GM12891 (cell line): ENCODE data around the gene TENM4.
"Not testable (repeated sequence)": the region's sequence is repeated elsewhere in the genome, so short reads cannot be mapped to it uniquely, and the experiment has no call there.

Source experiments
- DNase-seq: peaks from one replicate; pipeline ENCODE4 v3.0.0; 2011; ENCODE audit warnings: low spot score; ENCODE audit not compliant: insufficient read length
- FAIRE-seq: peaks from 2 replicates; lab custom pipeline; 2011; peaks lifted over from hg19 to GRCh38; lab: Jason Lieb, UNC
- PAX5 ChIP-seq: IDR thresholded peaks from 2 replicates; pipeline ENCODE4 v1.6.1; 2011; ENCODE audit warnings: low read length, moderate library complexity, mild to moderate bottlenecking; ENCODE audit not compliant: insufficient read depth, severe bottlenecking
- POLR2A ChIP-seq: IDR thresholded peaks from 2 replicates; pipeline ENCODE4 v1.6.1; 2011; ENCODE audit warnings: low read depth, low read length, control low read depth
- POLR2AphosphoS5 ChIP-seq: IDR thresholded peaks from 2 replicates; pipeline ENCODE4 v1.6.1; 2011; ENCODE audit warnings: low read depth, low read length, control low read depth
- POU2F2 ChIP-seq: IDR thresholded peaks from 2 replicates; pipeline ENCODE4 v1.6.1; 2011; ENCODE audit warnings: low read depth, mild to moderate bottlenecking, control low read depth, low read length, moderate library complexity
- SPI1 ChIP-seq: IDR thresholded peaks from 2 replicates; pipeline ENCODE4 v1.6.1; 2011; ENCODE audit warnings: low read depth, low read length, control low read depth
- TAF1 ChIP-seq: IDR thresholded peaks from 2 replicates; pipeline ENCODE4 v1.6.1; 2011; ENCODE audit warnings: low read depth, low read length, control low read depth

TENM4 gene

DNA sequence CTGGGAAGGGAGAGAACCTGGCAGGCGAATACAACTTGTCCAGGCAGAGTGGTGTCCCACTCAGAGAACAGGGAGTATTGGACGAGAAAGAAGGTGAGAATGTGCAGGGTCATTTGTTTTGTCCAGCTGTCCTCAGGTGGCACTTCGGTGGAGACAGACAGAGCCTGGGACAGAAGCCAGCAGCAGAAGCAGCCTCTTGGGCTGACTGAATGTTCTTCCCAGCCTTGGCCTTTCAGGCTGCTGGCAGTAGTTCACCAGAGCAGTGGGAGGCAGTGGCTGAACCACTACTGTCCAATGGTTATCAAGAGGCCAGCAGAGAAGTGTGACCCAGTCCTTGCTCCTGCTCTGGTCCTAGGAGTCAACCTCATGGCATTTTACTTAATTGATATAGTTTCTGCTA, 535.1 kb downstream of the TENM4 start:
- DNase-seq, result no peak
- FAIRE-seq, result no peak
- TF ChIP-seq SPI1 (no peak), TAF1 (no peak), POLR2A (no peak), PAX5 (no peak), POLR2AphosphoS5 (no peak), POU2F2 (no peak)

GRCh38 chr11:78902771-78903507, 537.9 kb downstream of the TENM4 start:
- FAIRE-seq, result no peak
- no peak for TF ChIP-seq SPI1

GRCh38 chr11:78901831-78902230, 539.0 kb downstream of the TENM4 start:
- TF ChIP-seq POLR2A (no peak), PAX5 (no peak), SPI1 (no peak), POU2F2 (no peak), POLR2AphosphoS5 (no peak), TAF1 (no peak)
- FAIRE-seq (no peak), DNase-seq (no peak)

More at GRCh38 chr11:78902771-78903507, 537.9 kb downstream of the TENM4 start:
- no peak for DNase-seq

GRCh38 chr11:78898266-78898775, 542.5 kb downstream of the TENM4 start:
- FAIRE-seq, result no peak
- no peak for DNase-seq

DNA sequence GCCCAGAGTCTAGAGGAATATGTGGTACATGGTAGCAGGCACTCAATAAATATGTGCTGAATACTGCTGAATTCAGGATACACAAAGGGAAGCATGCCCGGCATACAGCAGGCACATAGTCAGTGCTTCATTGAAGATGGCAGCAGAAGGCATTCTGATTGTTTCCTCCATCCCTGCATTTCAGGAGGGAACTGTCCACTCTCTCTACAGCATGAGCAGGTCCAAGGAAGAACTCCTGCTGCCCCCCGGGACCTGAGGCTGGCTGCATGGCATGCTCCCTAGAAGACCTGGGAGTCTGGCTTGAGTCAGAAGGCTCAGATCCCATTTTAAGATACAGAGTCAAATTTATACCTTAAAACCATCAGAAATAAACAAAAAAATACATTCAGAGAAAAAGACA, 546.8 kb downstream of the TENM4 start:
- DNase-seq (no peak), FAIRE-seq (no peak)
- TF ChIP-seq PAX5 (no peak), POLR2A (no peak), POLR2AphosphoS5 (no peak), SPI1 (no peak), POU2F2 (no peak), TAF1 (no peak)

More at GRCh38 chr11:78898266-78898775, 542.5 kb downstream of the TENM4 start:
- TF ChIP-seq SPI1 (no peak), POU2F2 (no peak), POLR2AphosphoS5 (no peak), TAF1 (no peak), PAX5 (no peak), POLR2A (no peak)

DNA sequence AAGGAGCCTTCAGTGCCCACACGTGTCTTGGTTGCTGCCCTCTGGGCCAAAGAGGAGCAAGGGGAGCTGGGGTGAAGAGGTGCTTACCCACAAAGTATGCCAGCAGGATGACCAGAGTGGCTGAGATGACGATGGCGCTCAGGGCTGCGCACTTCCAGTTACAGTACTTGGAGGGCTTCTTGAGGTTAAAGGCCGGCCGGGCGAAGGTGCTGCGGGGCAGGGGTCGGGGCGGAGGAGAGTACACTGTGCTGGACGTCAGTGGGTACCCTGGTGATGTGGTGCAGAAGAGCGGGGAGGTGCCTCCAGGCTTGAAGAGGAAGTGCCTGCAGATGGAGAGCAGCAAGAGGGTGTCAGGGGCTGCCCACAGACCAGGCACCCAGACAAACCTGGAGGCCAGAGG, 551.1 kb downstream of the TENM4 start:
- FAIRE-seq (no peak), DNase-seq (no peak)
- TF ChIP-seq PAX5, result no peak
- TF ChIP-seq POU2F2, result no peak
- no peak for TF ChIP-seq POLR2AphosphoS5
- no peak for TF ChIP-seq SPI1
- TF ChIP-seq TAF1, result no peak
- TF ChIP-seq POLR2A, result no peak

DNA sequence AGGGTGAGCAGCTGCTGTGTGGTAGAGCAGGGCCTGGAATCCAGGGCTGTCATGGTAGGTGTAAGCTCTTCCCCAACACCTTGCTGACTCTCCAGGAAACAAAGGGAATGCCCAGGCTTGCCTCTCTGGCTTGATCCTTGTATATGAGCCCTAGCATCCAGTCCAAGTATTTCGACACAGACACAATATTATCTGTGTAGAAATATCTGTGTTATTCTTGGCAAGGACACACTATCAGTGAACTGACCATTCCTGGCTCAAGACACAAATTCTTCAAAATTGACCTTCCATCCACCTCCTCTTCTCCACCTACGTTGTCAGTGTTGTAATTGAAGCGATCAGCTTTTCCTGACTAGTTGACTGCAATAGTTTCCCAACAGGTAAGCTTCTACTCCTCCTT, 554.2 kb downstream of the TENM4 start:
- TF ChIP-seq POLR2A (no peak), PAX5 (no peak), TAF1 (no peak), POU2F2 (no peak), SPI1 (no peak), POLR2AphosphoS5 (no peak)
- DNase-seq, result no peak
- FAIRE-seq, result no peak

DNA sequence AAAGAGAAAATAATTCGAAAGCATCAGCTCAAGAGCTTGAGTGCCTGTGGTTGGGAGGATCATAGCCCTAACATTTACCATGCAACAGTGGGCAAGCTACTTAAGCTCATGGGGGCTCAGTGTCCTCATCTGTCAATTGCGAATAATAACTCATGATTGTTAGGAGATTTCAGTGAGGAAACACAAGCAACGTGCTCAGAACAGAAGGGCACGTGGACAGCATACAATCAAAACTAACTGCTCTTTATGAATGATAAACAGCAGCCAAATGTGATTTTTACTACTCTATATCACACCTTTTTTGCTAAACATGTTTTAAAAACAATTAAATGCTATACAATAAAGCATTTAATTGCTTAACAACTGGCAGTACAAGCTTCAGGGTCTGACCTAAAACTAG, 556.1 kb downstream of the TENM4 start:
- DNase-seq, result no peak

GRCh38 chr11:78883506-78883905, 557.3 kb downstream of the TENM4 start:
- DNase-seq (no peak), FAIRE-seq (no peak)
- TF ChIP-seq PAX5, result no peak
- TF ChIP-seq POU2F2, result no peak
- no peak for TF ChIP-seq TAF1
- no peak for TF ChIP-seq SPI1
- TF ChIP-seq POLR2A, result no peak
- no peak for TF ChIP-seq POLR2AphosphoS5

More for the DNA sequence above, 556.1 kb downstream of the TENM4 start:
- TF ChIP-seq SPI1 (no peak), POU2F2 (no peak), TAF1 (no peak), POLR2AphosphoS5 (no peak), POLR2A (no peak), PAX5 (no peak)
- FAIRE-seq, result no peak

GRCh38 chr11:78879094-78879980, 561.5 kb downstream of the TENM4 start:
- not testable (repeated sequence) for FAIRE-seq, DNase-seq
